Activated naive CD4-positive, alpha-beta T cell treated with Interleukin-2 at 50 U/mL for 16 hours (primary cell): ENCODE data around the gene MAP3K14.
"Not testable (repeated sequence)": the region's sequence is repeated elsewhere in the genome, so short reads cannot be mapped to it uniquely, and the experiment has no call there.

Source experiments
- DNase-seq: peaks from one replicate; pipeline ENCODE4 v3.0.0-alpha.2; 2020

Gene MAP3K14

DNA sequence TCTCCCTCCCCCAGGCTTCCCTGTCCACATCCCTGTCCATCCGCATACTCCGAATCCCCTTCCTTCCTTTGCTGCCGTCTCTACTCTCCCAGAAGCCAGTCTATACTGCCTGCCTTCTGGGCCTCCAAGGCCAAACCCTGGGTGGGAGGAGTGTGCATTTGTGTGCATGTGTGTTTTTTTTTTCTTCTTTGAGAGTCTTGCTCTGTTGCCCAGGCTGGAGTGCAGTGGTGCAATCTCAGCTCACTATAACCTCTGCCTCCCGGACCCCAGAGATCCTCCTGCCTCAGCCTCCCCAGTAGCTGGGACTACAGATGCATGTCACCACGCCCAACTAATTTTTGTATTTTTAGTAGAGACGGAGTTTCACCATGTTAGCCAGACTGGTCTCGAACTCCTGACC, 63.6 kb downstream of the MAP3K14 start:
- not testable (repeated sequence) for DNase-seq

- DNase-seq = no peak
Observed at GRCh38 chr17:45251931-45252330, 64.9 kb downstream of the MAP3K14 start.

GRCh38 chr17:45248132-45248957, 68.5 kb downstream of the MAP3K14 start:
- peak; percentile 80 for DNase-seq

DNA sequence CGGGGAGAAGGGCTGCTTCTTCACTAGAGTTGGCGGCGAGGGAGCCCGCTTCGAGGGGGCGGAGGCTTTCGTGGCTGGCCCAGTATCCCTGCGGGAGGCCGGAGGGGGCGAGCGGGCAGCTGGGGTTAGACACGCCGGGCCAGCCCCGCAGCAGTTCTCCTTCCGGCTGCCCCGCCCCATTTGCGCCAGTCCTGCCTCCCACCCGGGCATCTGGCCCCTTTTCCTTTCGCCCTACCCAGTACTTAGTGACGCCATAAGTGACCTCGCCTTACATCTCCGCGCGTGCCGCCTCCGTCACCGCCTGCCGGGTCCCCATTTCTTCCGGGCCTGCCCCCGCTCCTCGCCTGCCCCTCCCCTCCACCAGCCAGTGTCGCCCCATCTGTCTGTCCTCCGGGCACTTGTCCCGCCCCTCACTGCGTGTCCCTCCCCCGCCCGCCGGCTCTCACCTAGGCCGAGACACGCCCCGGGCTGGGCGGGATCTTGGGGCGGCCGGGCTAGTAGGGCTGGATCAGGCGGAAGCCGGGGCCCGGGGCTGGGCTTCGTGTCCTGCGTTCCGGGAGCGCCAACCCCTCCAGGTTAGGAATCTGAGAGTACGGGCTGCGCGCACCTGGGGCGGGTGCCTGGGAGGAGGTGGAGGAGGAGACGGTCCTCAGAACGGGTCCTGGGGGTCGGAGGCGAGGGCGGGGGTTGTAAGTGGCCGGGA, 69.2 kb downstream of the MAP3K14 start:
- peak; percentile 96 for DNase-seq

DNA sequence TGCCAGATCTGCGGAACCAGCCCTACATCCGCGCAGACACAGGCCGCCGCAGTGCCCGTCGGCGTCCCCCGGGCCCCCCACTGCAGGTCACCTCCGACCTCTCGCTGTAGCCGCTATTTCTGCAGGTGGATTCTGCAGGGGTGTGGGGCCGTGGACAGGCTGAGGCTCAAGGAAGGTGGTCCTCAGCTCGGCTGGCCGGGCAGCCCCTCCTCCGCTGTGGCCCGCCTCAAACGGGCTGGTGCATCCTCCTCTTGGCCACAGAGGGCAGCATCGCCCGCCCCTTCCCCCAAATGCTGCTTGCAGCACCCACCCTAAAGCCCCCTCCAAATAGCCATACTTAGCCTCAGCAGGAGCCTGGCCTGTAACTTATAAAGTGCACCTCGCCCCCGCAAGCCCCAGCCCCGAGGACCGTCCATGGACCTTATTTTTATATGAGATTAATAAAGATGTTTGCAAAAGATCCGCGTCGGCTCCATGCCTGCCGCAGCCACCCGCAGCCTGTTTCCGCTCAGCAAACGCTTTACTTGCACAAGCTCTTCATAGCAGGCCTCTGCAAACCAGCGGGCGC, 69.9 kb downstream of the MAP3K14 start:
- no peak for DNase-seq

DNA sequence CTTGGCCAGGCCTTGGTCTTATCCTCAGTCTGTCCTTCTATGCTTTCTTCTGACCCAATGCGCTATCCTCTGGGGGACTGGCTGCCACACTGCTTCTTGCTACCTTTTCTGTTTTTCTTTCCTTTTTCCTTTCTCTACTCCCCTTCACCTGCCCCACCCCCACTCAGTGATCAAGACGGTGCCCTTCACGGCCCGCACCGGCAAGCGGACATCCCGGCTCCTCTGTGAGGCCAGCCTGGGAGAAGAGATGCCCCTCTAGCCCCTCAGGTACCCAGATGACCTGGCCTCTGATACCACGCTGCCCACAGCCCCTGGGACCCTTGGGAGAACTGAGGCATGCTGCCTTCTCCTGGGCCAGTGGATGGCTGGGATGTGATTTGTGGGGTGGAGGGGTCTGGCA, 70.5 kb downstream of the MAP3K14 start:
- DNase-seq = no peak

- no peak for DNase-seq
Observed at GRCh38 chr17:45244725-45245656, 71.8 kb downstream of the MAP3K14 start.

DNA sequence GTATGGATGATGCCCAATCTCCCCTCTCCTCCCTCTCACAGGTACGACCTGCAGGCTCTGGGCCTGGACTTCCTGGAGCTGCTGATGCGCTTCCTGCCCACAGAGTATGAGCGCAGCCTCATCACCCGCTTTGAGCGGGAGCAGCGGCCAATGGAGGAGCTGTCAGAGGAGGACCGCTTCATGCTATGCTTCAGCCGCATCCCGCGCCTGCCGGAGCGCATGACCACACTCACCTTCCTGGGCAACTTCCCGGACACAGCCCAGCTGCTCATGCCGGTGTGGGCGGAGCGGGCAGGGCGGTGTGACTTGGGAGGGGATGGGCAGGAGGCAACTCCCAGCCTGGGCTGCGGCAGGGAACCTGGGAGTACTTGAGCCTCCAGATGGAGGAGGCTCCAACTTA, 73.1 kb downstream of the MAP3K14 start:
- DNase-seq = no peak

GRCh38 chr17:45242029-45242414, 74.8 kb downstream of the MAP3K14 start:
- DNase-seq = no peak

DNA sequence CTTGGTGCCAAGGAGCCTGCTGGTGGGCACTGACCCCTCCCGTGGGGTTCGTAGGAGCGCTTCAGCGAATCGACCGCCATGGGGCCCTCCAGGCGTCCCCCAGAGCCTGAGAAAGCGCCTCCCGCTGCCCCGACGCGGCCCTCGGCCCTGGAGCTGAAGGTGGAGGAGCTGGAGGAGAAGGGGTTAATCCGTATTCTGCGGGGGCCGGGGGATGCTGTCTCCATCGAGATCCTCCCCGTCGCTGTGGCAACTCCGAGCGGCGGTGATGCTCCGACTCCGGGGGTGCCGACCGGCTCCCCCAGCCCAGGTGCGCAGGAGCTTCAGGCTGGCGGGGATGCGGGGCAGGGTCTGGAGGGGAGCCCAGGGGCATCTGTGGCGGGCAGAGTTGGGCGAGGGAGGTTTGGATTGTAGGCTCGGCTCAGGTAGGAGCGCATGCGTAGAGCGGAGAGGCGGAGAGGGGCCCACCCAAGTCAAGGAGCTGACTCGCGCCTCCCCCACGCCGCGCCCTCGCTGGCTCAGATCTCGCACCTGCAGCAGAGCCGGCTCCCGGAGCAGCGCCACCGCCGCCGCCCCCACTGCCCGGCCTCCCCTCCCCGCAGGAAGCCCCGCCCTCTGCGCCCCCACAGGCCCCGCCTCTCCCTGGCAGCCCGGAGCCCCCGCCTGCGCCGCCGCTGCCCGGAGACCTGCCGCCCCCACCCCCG, 75.3 kb downstream of the MAP3K14 start:
- DNase-seq = no peak

- DNase-seq = no peak
Observed at GRCh38 chr17:45240905-45241327, 75.9 kb downstream of the MAP3K14 start.

- no peak for DNase-seq
Observed at GRCh38 chr17:45238155-45238774, 78.6 kb downstream of the MAP3K14 start.

GRCh38 chr17:45237686-45238085, 79.1 kb downstream of the MAP3K14 start:
- DNase-seq = no peak

- DNase-seq = no peak
Observed at GRCh38 chr17:45236282-45236606, 80.6 kb downstream of the MAP3K14 start.

DNA sequence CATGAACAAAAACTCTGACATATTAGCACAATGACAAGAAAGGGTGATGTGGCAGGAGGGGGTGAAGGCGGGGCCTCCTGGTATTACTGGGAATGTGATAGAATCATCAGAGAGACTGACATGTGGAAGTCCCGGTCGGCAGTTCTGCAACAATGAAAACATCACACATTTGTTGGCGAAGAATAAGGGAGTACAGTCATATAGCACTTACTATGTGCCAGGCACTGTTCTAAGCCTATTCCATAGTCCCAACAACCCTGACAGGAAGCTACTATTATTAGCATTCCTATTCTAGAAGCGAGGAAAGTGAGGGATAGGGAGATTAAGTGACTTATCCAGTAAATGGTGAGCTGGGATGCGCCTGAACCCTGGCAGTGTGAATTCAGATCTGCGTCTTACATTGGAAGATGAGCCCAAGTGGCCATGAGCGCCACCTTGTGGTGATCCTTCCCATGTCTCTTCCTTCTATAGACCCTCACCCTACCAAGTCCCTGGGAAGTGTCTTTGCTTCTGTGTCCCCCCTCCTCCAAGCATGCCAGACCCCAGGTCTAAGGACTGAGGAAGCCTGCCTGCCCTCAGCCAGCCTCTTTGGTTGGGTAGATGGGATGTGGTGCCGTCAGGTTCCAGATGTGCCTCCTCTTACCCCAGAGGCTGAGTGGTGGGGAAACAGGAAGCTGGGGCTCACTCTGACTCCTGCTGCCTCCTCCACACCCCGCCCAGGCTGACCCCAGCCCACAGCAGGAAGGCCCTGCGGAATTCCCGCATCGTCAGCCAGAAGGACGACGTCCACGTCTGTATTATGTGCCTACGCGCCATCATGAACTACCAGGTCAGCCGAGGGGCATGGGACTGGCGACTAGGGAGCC, 81.2 kb downstream of the MAP3K14 start:
- DNase-seq = peak; percentile 78

DNA sequence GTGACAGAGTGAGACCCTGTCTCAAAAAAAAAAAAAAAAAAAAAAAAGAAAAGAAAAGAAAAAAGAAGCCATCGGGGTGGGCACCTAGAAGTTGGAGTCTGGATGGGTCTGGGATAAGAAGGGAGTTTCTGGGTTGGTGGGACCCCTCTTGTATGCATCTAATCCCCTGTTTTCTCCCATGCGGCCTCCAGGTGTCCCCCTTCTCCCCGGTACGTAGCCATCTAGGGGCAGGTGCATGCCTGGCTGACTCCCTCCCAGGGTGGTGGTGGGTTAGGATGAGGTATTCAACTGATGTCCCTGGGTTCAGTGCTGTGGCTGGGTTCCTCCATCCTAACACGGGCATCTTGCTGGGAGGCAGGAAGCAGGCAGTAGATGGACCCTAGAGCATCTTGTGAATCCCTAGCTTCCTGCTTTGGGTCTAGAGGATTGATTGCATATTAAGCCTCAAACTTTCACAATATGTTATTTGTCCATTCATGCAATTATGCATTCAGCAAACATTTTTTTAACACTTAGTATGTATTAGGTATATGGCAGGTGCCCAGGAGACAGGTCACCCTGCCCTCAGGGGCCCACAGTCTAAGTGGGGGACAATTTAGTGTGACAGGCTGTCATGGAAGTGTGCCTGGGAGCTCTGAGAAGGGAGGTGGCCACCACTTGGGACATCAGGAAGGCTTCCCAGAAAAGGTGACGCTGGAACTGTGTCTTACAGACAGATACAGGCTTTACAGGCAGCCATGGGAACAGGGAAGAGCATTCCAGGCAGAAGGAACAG, 82.0 kb downstream of the MAP3K14 start:
- peak; percentile 51 for DNase-seq

DNA sequence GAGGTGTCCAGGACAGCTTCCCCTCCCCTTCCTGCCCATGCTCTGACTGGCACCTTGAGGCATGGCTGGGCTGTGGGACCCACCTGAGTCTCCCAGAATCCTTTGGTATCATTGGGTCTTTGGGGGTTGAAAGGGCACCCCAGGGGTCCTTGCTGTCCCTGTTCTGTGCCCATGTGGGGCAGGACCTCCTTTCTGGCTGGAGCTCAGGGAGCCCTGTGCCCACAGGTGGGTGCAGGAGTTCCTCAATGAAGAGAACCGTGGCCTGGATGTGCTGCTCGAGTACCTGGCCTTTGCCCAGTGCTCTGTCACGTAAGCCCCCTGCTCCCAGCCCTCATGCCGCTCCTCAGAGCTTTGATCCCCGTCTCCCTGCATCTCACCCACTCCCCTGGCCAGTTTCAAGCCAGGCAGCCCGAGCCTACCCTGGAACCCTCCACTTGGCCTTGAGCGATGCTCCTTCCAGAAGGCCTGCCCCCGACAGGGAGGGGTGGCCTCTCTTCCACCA, 83.3 kb downstream of the MAP3K14 start:
- DNase-seq = no peak

DNA sequence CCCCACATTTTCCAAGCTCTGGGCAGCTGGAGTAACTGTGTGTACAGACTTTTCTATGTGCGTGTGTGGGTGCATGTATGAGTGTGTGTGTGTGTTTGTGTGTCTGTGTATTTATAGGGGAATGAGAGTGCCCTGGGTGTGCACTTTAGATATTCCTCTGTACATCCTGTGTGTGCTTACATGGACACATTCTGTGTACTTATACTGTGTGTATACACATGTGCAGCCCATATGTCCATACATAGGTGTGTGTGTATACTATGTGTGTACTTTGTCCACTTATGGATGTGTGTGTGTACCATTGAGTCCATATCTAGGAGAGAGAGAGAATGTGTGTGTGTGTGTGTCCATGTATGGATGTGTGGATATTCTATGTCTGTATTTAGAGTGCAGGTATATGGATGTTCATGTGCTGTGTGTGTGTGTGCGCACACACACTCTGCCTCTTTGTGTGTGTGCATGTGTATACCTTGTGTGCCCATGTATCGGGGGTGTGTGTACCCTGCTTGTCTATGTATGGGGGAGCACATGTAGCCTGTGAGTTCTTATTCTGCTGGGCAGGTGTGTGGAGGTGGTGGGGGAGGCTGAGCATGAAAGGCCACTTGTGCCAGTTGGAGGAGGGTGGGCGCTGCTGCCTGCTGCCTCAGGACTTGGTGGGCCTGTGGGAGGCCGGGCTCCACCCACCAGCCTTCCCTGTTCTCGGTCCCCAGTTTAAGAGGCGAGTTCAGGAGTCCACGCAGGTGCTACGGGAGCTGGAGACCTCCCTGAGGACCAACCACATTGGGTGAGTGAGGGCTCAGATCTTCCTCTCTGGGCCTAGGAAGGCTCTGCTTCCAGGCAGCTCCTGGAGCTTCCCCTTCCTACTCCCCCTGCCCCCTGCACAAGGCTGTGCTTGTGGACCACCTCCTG, 84.1 kb downstream of the MAP3K14 start:
- no peak for DNase-seq
